Measurements from ENCODE around the gene ZNF648.
"Not testable (repeated sequence)": the region's sequence is repeated elsewhere in the genome, so short reads cannot be mapped to it uniquely, and the experiment has no call there.

The ZNF648 gene

GRCh38 chr1:182050481-182051448, 10.7 kb downstream of the ZNF648 start:
- Mint-ChIP-seq H3K27me3 (ENCODE audit: low read depth, poor library complexity) (peaks cover 3% of the 10 kb centered on the region), H3K4me1 (no peaks in the 10 kb centered on the region), H3K9me3 (peaks cover 13% of the 10 kb centered on the region), H3K4me3 (no peak overlapping the region), H3K36me3 (ENCODE audit: low read depth) (no peaks in the 10 kb centered on the region), H3K27ac (peak overlapping the region; percentile 80)
- no peak for TF ChIP-seq CTCF (IDR thresholded peaks at IDR 0.05)
- DNase-seq, result no peak

- no peak for TF ChIP-seq CTCF (IDR thresholded peaks at IDR 0.05)
- H3K9me3 Mint-ChIP-seq, result peaks cover 35% of the 10 kb centered on the region
- no peak overlapping the region for H3K27ac Mint-ChIP-seq
- H3K4me3 Mint-ChIP-seq, result no peak overlapping the region
- no peaks in the 10 kb centered on the region for H3K4me1 Mint-ChIP-seq
- no peak for DNase-seq
- peaks cover 6% of the 10 kb centered on the region for H3K36me3 Mint-ChIP-seq (ENCODE audit: low read depth)
- H3K27me3 Mint-ChIP-seq (ENCODE audit: low read depth, poor library complexity), result peaks cover 6% of the 10 kb centered on the region
Observed at GRCh38 chr1:182048562-182048961, 12.9 kb downstream of the ZNF648 start.

- Mint-ChIP-seq H3K4me1 (no peaks in the 10 kb centered on the region), H3K27me3 (ENCODE audit: low read depth, poor library complexity) (peaks cover 6% of the 10 kb centered on the region), H3K27ac (no peak overlapping the region), H3K36me3 (ENCODE audit: low read depth) (peaks cover 6% of the 10 kb centered on the region), H3K9me3 (peaks cover 37% of the 10 kb centered on the region), H3K4me3 (no peak overlapping the region)
- TF ChIP-seq CTCF (IDR thresholded peaks at IDR 0.05), result no peak
- no peak for DNase-seq
Observed at GRCh38 chr1:182046763-182047162, 14.7 kb downstream of the ZNF648 start.

- not testable (repeated sequence) for H3K4me3 Mint-ChIP-seq; H3K27me3 Mint-ChIP-seq (ENCODE audit: low read depth, poor library complexity); H3K27ac Mint-ChIP-seq; H3K36me3 Mint-ChIP-seq (ENCODE audit: low read depth); H3K4me1 Mint-ChIP-seq; DNase-seq
- peaks cover 37% of the 10 kb centered on the region for H3K9me3 Mint-ChIP-seq
Observed at GRCh38 chr1:182045481-182045880, 16.0 kb downstream of the ZNF648 start.

- H3K36me3 Mint-ChIP-seq (ENCODE audit: low read depth), result peaks cover 6% of the 10 kb centered on the region
- no peak overlapping the region for H3K4me3 Mint-ChIP-seq
- H3K27ac Mint-ChIP-seq, result no peak overlapping the region
- H3K9me3 Mint-ChIP-seq, result peaks cover 54% of the 10 kb centered on the region
- H3K27me3 Mint-ChIP-seq (ENCODE audit: low read depth, poor library complexity), result peaks cover 3% of the 10 kb centered on the region
- no peaks in the 10 kb centered on the region for H3K4me1 Mint-ChIP-seq
- TF ChIP-seq CTCF (IDR thresholded peaks at IDR 0.05), result no peak
- no peak for DNase-seq
Observed at GRCh38 chr1:182041615-182042014, 19.9 kb downstream of the ZNF648 start.

GRCh38 chr1:182038220-182038619, 23.3 kb downstream of the ZNF648 start:
- TF ChIP-seq CTCF (IDR thresholded peaks at IDR 0.05), result no peak
- Mint-ChIP-seq H3K36me3 (ENCODE audit: low read depth) (peaks cover 5% of the 10 kb centered on the region), H3K9me3 (peaks cover 33% of the 10 kb centered on the region), H3K4me1 (no peaks in the 10 kb centered on the region), H3K4me3 (no peak overlapping the region), H3K27ac (no peak overlapping the region), H3K27me3 (ENCODE audit: low read depth, poor library complexity) (no peaks in the 10 kb centered on the region)
- DNase-seq, result no peak

All from nephron progenitor cell (in vitro differentiated cells).